ENCODE measurements around the gene KCND3.

GRCh38 chr1:111878649-111879048 is 110.8 kb downstream of the KCND3 start:
- TF ChIP-seq CTCF (IDR thresholded peaks at IDR 0.05; ENCODE audit: low read depth, low read length, poor library complexity, severe bottlenecking): no peak
- no peak for TF ChIP-seq EZH2phosphoT487 (IDR thresholded peaks at IDR 0.05; ENCODE audit: borderline replicate concordance, low read length)
